HG03280 (cell line): Measurements from ENCODE around the gene ACO2.
"Not testable (repeated sequence)": the region's sequence is repeated elsewhere in the genome, so short reads cannot be mapped to it uniquely, and the experiment has no call there.

Source experiments
- ATAC-seq: cut with Tn5 transposase; IDR thresholded peaks from one replicate; pipeline ENCODE4 v1.9.1; 2021; ENCODE audit warnings: mild to moderate bottlenecking, moderate library complexity; ENCODE audit not compliant: unreplicated experiment

ACO2 gene

DNA sequence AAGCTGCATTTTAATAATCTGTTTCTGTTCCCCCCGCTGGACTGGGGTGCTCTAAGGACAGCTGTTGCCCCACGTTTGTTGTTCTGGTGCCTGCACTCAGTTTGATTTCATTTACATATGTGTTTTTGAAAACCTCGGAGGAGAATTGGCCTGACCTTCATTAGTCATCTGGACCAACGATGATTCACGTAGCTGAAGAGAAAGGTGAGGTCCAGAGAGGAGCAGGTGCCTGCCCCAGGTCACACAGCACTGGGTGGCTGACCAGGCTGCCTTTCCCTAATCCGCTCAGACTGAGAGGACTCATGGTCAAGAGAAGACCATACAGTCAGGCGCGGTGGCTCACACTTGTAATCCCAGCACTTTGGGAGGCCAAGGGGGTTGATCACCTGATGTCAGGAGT, 95.6 kb downstream of the ACO2 start:
- no peak for ATAC-seq

DNA sequence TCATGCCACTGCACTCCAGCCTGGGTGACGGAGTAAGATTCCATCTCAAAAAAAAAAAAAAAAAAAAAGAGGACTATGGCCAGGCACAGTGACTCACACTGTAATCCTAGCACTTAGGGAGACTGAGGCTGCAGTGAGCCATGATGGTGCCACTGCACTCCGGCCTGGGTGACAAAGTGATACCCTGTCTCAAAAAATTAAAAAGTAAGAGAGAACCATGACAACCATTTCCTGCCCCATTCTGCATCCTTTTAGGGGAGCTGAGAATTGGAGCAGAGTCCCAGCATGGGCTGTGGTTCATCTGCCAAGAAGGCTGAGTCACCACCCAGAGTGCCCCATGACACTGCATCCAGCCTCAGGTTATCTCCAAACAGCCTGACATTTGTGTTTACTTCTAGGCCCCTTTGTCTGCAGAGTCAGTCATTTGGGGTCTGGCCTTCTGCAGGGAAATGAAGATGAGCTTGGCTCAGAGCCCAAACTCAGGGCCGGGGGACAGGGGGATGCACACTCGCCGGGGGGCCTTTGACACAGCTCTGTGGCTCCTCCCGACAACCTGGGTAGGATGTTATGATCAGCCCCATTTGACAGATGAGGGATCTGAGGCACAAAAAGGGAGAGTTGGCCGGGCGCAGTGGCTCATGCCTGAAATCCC, 96.6 kb downstream of the ACO2 start:
- ATAC-seq = no peak

DNA sequence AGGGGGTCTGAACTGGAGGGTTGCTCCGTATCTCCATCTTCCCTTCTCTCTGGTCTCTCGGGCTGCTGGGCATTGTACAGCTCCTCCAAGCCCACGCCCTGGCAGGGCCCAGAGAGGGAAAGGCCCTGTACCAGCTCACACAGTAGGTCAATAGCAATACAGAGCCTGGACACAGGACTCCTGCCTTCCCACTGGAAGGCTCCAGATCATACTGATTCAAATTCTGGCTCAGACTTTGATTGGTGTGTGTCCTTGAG, 98.5 kb downstream of the ACO2 start:
- no peak for ATAC-seq

DNA sequence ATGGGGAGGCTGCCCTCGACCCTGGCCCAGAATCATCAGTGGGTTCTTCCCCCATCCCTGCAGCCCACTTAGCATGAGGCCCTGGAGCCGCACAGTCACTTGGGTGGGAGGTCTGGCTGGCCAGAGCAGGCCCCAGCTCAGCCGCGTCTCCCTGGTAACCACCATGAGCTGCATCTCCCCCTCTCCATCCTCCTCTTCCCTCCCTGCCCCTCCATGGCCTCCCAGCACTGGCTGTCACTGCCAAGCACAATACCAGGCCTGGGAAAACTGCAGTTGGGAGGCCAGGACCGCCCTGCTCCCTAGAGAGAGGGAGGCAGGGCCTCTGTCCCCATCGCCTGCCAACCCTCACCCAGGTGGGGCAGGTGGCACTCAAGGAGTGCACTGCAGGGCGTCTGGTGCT, 99.9 kb downstream of the ACO2 start:
- no peak for ATAC-seq

DNA sequence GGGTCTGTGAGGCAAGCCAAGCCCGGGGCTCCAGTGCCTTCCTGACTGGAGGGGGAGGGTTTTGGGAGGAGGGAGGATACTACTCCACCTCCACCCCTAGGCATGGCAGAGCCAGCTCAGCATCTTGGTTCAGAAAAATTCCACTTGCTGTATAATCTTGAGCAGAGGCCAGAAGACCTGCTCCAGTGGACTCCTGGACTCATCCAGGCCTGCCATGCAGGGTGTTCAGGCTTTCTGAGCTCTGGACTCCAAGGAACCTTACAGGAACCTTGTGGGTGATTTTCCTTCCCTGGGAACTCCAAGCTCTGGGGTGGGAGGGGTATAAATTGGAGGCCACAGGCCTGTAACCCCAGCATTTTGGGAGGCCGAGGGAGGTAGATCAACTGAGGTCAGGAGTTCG, 101.3 kb downstream of the ACO2 start:
- ATAC-seq = no peak

DNA sequence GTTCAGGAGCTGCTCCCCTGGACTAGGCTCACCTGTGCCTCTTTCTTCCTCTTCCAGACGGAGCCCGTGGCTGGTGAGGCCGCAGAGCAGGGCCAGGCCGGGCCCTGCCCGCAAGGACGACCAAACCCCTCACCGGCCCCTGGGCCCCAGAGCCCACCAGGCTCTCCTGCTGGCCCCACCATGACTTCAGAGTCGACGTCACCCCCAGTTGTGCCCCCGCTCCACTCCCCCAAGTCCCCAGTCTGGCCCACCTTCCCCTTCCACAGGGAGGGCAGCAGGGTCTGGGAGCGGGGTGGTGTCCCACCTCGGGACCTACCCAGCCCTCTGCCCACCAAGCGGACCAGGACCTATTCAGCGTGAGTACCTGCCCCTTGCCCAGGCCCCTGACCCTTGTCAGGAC, 102.9 kb downstream of the ACO2 start:
- no peak for ATAC-seq

DNA sequence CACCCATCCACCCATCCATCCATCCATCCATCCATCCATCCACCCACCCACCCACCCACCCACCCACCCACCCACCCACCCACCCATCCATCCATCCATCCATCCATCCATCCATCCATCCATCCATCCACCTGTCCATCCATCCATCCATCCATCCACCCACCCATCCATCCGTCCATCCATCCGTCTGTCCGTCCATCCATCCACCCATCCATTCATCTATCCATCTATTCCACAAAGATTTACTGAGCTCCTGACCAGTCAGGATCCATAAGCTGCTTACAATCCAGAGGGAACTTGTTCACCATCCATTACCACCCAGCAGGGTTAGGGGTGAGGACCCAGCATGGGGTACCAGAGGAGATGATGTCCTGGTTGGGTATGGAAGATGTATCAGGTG, 103.4 kb downstream of the ACO2 start:
- ATAC-seq = not testable (repeated sequence)

DNA sequence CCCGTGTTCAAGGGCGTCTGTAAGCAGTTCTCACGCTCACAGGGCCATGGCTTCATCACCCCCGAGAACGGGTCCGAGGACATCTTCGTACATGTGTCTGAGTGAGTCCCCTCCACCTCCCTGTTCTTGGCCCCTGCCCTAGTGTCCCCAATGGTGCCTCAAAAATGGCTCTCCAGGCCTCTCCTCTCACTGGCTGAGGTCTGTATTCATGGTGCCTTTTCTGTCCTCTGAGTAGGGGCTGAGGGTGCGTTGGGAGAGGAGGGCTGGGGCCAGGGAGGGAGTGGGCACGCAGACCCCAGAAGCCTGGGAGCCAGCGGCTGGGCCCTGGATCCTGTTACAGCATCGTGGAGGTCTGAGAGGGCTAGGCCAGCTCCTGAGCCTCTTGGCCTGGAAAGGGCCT, 104.8 kb downstream of the ACO2 start:
- ATAC-seq = no peak

DNA sequence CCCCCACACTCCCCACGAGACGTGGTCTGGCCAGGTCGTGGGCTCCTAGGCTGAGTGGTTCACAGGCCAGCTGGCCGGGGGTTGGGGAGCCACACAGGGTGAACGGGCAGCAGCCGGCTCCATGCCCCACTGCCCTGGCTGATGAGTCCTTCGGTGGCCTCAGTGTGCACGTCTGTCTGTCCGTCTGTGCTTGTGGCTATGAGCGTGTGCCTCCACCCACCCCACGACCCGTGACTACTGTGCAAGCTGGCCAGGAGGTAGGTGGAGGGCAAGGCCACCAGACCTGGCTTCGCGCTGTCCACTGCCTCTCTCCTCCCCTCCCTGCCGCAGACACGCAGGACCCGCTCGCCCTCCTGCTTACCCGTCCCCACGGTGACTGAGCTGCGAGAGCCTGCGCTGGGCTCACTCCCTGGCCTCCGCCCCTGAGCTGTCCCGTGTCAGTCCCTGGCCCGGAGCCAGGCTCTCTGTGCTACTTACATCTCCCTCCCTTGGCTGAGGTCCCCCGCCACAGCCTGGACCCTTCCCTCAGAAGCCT, 106.0 kb downstream of the ACO2 start:
- ATAC-seq = no peak

DNA sequence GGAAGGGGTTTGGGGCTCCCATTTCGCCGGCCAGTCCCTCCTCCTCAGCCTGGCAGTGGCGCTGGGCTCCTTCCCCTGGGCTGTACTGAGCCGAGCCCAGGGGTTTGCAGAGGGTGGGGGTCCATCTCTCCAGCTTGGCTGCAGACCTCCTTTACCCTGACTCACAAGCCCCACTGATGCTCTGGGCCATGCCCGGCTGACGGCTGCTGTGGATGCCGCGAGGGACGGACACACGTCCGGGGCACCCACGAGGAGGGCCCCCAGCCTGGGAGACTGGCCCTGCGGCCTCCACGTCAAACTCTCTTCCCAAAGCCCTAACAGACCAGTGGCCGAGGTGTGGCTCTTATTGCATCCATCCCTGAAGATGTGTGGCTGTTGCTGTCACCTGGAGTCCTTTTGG, 106.6 kb downstream of the ACO2 start:
- no peak for ATAC-seq

DNA sequence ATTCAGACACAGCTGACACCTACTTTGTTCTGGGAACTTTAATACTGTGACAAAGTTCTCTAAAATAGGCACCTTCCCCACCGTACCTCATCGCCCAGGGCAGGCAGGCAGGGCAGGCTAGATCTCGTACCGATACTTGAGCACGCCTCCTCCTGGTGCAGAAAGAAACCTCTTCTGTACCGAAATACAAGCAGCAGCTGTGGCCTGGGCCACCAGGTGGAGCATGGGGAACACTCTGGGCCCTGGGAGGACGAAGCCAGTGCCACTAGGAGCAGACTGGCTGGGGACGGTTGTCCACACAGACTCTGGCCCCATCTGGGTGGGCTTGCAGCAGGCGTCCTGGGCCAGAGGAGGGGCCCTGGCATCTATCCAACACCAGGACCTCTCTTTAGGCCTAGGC, 108.0 kb downstream of the ACO2 start:
- ATAC-seq = no peak

DNA sequence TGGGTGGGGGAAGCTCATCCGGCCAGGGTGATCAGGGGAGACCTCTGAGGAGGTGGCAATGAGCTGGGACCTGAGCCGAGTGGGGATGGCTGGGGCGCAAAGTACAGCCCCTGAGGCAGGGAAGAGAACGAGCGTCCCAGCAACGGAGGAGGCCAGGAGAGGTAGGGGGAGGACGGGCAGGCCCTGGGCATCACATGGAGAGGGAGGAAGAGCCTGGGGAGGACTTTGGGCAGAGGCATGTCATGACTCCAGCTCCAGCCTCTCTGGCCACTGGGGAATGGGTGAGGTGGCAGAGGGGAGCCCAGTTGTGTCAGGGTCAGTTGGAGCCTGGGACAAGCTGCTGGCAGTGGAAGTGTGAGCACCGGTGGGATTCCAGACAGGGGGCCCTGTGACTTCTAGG, 109.2 kb downstream of the ACO2 start:
- ATAC-seq = no peak
